ENCODE data around the gene TXNRD2.

- no peak for TF ChIP-seq JUND (IDR thresholded peaks at IDR 0.05)
- TF ChIP-seq, protein P1, sequence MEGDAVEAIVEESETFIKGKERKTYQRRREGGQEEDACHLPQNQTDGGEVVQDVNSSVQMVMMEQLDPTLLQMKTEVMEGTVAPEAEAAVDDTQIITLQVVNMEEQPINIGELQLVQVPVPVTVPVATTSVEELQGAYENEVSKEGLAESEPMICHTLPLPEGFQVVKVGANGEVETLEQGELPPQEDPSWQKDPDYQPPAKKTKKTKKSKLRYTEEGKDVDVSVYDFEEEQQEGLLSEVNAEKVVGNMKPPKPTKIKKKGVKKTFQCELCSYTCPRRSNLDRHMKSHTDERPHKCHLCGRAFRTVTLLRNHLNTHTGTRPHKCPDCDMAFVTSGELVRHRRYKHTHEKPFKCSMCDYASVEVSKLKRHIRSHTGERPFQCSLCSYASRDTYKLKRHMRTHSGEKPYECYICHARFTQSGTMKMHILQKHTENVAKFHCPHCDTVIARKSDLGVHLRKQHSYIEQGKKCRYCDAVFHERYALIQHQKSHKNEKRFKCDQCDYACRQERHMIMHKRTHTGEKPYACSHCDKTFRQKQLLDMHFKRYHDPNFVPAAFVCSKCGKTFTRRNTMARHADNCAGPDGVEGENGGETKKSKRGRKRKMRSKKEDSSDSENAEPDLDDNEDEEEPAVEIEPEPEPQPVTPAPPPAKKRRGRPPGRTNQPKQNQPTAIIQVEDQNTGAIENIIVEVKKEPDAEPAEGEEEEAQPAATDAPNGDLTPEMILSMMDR (IDR thresholded peaks at IDR 0.05 in 2 of 3, conservative IDR thresholded peaks at IDR 0.05 in 1 of 3; ENCODE audit: borderline replicate concordance in 1 of 3, insufficient read depth in 1 of 3, low read depth in 2 of 3, low read length in 2 of 3): peak; percentile 20 to 59 (median 49); a peak in 5 of 6 replicates
- no peak for TF ChIP-seq POLR2A (IDR thresholded peaks at IDR 0.05; ENCODE audit: borderline replicate concordance, extremely low read depth, insufficient read depth, insufficient read length)
- no peak for TF ChIP-seq EZH2 (IDR thresholded peaks at IDR 0.05)
- TF ChIP-seq RAD21 (IDR thresholded peaks at IDR 0.05; ENCODE audit: low read depth): no peak
- no peak for TF ChIP-seq POLR2AphosphoS5 (IDR thresholded peaks at IDR 0.05; ENCODE audit: low read depth, low read length)
Measured at GRCh38 chr22:19965771-19966709, 24.4 kb upstream of the TXNRD2 start.

Data from HCT116 (cell line).